K562 (cell line): ENCODE data around the gene MCAT. TPM values are rescaled to one million over a fixed set of nuclear protein-coding genes. Genes with fewer than 3 reads are reported as not detected.
A peak's percentile ranks its signal among the peaks of the same experiment; 100 is the strongest.

ENCODE experiments used
- ADNP ChIP-seq: fragments of 200-800 bp; sonication (Bioruptor generic); IDR thresholded peaks from 2 replicates; pipeline ENCODE4 v1.6.1; 2016; ENCODE audit warnings: missing genetic modification characterization, missing compliant biosample characterization
- CXXC5 ChIP-seq: fragments of 250-450 bp; sonication (Bioruptor Pico); IDR thresholded peaks from 2 replicates; pipeline ENCODE4 v1.8.0; 2022; ENCODE audit warnings: inconsistent platforms, mild to moderate bottlenecking, moderate library complexity
- HIVEP1 ChIP-seq: fragments of 250-450 bp; sonication (Bioruptor Pico); IDR thresholded peaks from 2 replicates; pipeline ENCODE4 v1.4.0; 2020; ENCODE audit warnings: mild to moderate bottlenecking
- HMGN3 ChIP-seq: IDR thresholded peaks from 2 replicates; pipeline ENCODE4 v1.6.1; 2011; ENCODE audit warnings: borderline replicate concordance, low read depth, mild to moderate bottlenecking, mixed read lengths, low read length; ENCODE audit not compliant: insufficient read length; ENCODE audit errors: extremely low read depth
- HNRNPH1 ChIP-seq: fragments of 200-400 bp; formaldehyde crosslinking; optimal IDR thresholded peaks from 2 replicates; pipeline ENCODE3; 2017; ENCODE audit warnings: low read depth, mild to moderate bottlenecking, low read length, moderate library complexity
- KAT7 ChIP-seq: sonication (generic); formaldehyde crosslinking; IDR thresholded peaks from 2 replicates; pipeline ENCODE4 v1.8.0; 2022; ENCODE audit warnings: missing genetic modification reagents, mild to moderate bottlenecking, borderline replicate concordance
- KDM1A ChIP-seq, 2 experiments: fragments of 450-650 bp; IDR thresholded peaks; 2 replicates each; pipeline ENCODE4 v1.6.1; 2016; ENCODE audit warnings: mild to moderate bottlenecking in 2 of 2
- RBBP5 ChIP-seq: fragments of 200-600 bp; sonication (generic); IDR thresholded peaks from 2 replicates; pipeline ENCODE4 v1.6.1; 2012; ENCODE audit warnings: borderline replicate concordance, mild to moderate bottlenecking, low read length, control low read depth, inconsistent platforms; ENCODE audit not compliant: insufficient read depth, poor library complexity, severe bottlenecking
- SMARCB1 ChIP-seq: IDR thresholded peaks from 2 replicates; pipeline ENCODE4 v1.6.1; 2011; ENCODE audit warnings: improper control_type of control experiment, low read depth; ENCODE audit not compliant: insufficient read length
- ZBTB40 ChIP-seq, 2 experiments: fragments of 450-650 bp in 1 of 2; sonication (generic) in 1 of 2; formaldehyde crosslinking in 1 of 2; IDR thresholded peaks; 2 replicates each; pipeline versions ENCODE4 v1.7.1 to v1.9.0; 2016 to 2022; ENCODE audit warnings: inconsistent platforms in 1 of 2, mild to moderate bottlenecking in 1 of 2, missing genetic modification reagents in 1 of 2
- ZNF124 ChIP-seq: sonication (generic); formaldehyde crosslinking; IDR thresholded peaks from 2 replicates; pipeline ENCODE4 v1.8.1; 2022; ENCODE audit warnings: missing genetic modification reagents
- ZNF347 ChIP-seq: fragments of 450-650 bp; formaldehyde crosslinking; IDR thresholded peaks from 2 replicates; pipeline ENCODE4 v1.4.0; 2020; ENCODE audit warnings: low read depth, mild to moderate bottlenecking, moderate library complexity
- polyA plus RNA-seq, 8 experiments: library from polyadenylated mRNA; depleted of rRNA in 4 of 8; stranded (reverse) in 5 of 8; unstranded in 3 of 8; fragments of >200 nt; fragmentation: Nextera tagmentation in 2 of 8; fragmentation: Illumina TruSeq in 1 of 8; extraction: Ambion mirVana in 2 of 8; extraction: Trizol in 1 of 8; gene quantifications; 2 replicates each; pipeline versions ENCODE4 v1.2.1 to v1.2.3, GENCODE V29; 2011 to 2014; ENCODE audit warnings: inconsistent platforms in 1 of 8, missing spikeins in 1 of 8
- total RNA-seq, 7 experiments: library from RNA; depleted of rRNA in 6 of 7; stranded (reverse); fragments of >200 nt in 6 of 7; fragmentation: Illumina TruSeq in 2 of 7; extraction: Trizol in 2 of 7; gene quantifications; 2 replicates each; pipeline versions ENCODE4 v1.2.1 to v1.2.3, GENCODE V29; 2011 to 2021; ENCODE audit warnings: low replicate concordance in 1 of 7
- TF ChIP-seq, protein P1 (sequence below): fragments of 250-450 bp; sonication (Bioruptor Pico); IDR thresholded peaks from 2 replicates; pipeline ENCODE4 v1.8.0; 2021; ENCODE audit warnings: mild to moderate bottlenecking, moderate library complexity
- TF ChIP-seq, protein P2 (sequence below): fragments of 450-650 bp; formaldehyde crosslinking; IDR thresholded peaks from 2 replicates; pipeline ENCODE4 v1.4.0; 2020; ENCODE audit warnings: mild to moderate bottlenecking

Gene MCAT
- total and polyA plus RNA-seq, 9 of the 15 experiments (the other 6 are each of a cell fraction or from before 2014, with no cell fraction given) = 3.3 to 27.8 (median 13.9) TPM

DNA sequence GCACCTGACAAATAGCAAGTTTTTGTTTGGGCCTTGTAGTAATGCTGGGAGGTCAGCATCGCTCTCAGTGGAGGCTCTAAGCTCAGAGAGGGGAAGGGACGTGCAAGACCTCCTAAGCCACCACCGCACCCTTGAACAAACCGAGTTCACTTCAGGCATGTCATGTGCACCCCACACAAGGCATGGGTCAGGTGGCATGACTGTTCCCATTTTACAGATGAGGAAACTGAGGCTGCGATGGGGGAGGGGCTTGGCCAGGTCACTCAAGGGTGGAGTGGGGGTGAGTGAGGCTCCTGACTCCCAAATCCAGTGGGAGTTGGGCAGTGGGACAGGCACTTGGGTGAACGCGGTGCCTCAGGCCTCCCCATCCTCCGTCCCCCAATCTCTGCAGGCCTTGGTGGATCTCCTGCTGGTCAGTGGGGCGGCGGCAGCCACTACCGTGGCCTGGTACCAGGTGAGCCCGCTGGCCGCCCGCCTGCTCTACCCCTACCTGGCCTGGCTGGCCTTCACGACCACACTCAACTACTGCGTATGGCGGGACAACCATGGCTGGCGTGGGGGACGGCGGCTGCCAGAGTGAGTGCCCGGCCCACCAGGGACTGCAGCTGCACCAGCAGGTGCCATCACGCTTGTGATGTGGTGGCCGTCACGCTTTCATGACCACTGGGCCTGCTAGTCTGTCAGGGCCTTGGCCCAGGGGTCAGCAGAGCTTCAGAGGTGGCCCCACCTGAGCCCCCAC, 19.4 kb upstream of the MCAT start (continued):
- no peak for TF ChIP-seq ZBTB40 (IDR thresholded peaks at IDR 0.05)
- no peak for TF ChIP-seq ZBTB40 (CRISPR knock-in tag; IDR thresholded peaks at IDR 0.05)
- no peak for TF ChIP-seq CXXC5
- no peak for TF ChIP-seq HIVEP1 (CRISPR knock-in tag)
- no peak for TF ChIP-seq KAT7 (CRISPR knock-in tag)
- TF ChIP-seq, protein P1, sequence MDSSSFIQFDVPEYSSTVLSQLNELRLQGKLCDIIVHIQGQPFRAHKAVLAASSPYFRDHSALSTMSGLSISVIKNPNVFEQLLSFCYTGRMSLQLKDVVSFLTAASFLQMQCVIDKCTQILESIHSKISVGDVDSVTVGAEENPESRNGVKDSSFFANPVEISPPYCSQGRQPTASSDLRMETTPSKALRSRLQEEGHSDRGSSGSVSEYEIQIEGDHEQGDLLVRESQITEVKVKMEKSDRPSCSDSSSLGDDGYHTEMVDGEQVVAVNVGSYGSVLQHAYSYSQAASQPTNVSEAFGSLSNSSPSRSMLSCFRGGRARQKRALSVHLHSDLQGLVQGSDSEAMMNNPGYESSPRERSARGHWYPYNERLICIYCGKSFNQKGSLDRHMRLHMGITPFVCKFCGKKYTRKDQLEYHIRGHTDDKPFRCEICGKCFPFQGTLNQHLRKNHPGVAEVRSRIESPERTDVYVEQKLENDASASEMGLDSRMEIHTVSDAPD = no peak
- peak; percentile 54 for TF ChIP-seq ADNP
- peak in 1 of 2 experiments; percentile 54; a peak in 1 of 4 replicates for TF ChIP-seq KDM1A (IDR thresholded peaks at IDR 0.05)
- TF ChIP-seq, protein P2, sequence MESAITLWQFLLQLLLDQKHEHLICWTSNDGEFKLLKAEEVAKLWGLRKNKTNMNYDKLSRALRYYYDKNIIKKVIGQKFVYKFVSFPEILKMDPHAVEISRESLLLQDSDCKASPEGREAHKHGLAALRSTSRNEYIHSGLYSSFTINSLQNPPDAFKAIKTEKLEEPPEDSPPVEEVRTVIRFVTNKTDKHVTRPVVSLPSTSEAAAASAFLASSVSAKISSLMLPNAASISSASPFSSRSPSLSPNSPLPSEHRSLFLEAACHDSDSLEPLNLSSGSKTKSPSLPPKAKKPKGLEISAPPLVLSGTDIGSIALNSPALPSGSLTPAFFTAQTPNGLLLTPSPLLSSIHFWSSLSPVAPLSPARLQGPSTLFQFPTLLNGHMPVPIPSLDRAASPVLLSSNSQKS (CRISPR knock-in tag) = no peak
- no peak for TF ChIP-seq RBBP5
- no peak for TF ChIP-seq SMARCB1
- TF ChIP-seq HNRNPH1 = no peak
- no peak for TF ChIP-seq HMGN3
- no peak for TF ChIP-seq ZNF347 (CRISPR knock-in tag)
- TF ChIP-seq ZNF124 (CRISPR knock-in tag) = no peak
- TF ChIP-seq, all 486 proteins: peak for 7
